GM12874 (cell line): ENCODE results near the gene CD1D.

ENCODE experiments used
- TF ChIP-seq, protein P1 (sequence below): IDR thresholded peaks from 2 replicates; pipeline ENCODE4 v1.5.1; 2011; ENCODE audit warnings: low read depth, mild to moderate bottlenecking, control low read depth, low read length, moderate library complexity; ENCODE audit not compliant: insufficient read depth

The CD1D gene

DNA sequence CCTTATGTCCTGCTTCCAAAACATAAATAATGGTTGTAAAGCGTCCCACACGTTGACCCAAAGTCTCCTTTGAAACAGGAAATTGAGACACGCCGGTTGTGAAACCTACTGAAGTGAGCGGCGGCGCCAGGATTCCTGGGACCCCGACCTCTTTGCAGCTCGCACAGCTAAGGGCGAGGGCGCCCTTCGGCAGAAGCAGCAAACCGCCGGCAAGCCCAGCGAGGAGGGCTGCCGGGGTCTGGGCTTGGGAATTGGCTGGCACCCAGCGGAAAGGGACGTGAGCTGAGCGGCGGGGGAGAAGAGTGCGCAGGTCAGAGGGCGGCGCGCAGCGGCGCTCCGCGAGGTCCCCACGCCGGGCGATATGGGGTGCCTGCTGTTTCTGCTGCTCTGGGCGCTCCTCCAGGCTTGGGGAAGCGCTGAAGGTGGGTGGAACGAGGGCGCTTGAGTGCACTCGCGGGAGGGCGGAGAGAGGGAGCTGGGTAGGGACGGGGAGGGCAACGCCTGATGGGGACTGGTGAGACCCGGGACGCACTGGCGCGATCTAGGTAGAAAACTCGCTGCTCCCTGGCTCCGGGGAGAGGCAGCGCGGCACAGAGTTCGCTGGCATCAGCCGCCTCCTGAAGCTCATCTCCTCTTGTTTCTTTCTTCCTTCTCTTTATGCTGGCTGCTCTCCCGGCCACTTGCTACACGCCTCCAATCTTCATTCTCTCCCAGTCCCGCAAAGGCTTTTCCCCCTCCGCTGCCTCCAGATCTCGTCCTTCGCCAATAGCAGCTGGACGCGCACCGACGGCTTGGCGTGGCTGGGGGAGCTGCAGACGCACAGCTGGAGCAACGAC is at the start of gene CD1D:
Gene CD1D, plus strand, starts transcription at position 155 of the 836 bp plus-strand sequence. Its CDS starts 207 bp downstream, at position 362.
- TF ChIP-seq, protein P1, sequence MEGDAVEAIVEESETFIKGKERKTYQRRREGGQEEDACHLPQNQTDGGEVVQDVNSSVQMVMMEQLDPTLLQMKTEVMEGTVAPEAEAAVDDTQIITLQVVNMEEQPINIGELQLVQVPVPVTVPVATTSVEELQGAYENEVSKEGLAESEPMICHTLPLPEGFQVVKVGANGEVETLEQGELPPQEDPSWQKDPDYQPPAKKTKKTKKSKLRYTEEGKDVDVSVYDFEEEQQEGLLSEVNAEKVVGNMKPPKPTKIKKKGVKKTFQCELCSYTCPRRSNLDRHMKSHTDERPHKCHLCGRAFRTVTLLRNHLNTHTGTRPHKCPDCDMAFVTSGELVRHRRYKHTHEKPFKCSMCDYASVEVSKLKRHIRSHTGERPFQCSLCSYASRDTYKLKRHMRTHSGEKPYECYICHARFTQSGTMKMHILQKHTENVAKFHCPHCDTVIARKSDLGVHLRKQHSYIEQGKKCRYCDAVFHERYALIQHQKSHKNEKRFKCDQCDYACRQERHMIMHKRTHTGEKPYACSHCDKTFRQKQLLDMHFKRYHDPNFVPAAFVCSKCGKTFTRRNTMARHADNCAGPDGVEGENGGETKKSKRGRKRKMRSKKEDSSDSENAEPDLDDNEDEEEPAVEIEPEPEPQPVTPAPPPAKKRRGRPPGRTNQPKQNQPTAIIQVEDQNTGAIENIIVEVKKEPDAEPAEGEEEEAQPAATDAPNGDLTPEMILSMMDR, result no peak

DNA sequence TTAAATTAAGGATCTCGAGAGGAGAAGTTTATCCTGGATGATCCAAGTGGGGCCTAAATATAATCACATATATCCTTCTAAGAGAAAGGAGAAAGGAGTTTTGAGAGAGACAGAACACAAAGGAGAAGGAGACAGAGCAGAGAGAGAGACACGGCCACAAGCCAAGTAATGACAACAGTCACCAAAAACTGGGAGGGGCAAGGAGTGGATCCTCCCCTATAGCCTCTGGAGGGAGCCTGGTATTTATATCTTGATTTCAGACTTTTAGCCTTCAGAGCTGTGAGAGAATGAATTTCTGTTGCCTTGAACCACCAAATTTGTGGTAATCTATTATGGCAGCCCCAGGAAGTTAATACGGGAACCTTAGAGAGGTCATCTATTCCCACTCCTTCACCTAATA is 49.5 kb upstream of the CD1D start:
- TF ChIP-seq, protein P1, result no peak

DNA sequence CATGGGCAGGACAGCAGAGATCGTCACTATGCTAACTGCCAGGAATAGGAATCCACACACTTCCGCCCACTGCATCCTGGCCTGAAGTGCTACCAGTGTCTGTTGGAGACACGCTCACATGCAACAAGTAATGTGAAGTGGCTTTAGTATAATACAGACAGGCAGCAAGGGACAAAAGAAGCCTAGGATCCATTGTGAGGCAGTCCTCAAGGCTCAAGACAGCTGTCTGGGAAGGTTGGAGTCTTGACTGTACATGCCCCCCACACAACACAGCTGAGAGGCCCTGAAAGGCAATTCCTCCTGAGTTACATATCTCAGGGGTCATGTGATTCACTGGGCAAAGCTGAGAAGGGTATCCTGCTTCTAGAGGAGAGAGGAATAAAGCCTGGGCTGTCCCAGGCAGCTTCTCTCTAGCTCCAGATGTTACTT is 39.9 kb upstream of the CD1D start:
- TF ChIP-seq, protein P1, result no peak

DNA sequence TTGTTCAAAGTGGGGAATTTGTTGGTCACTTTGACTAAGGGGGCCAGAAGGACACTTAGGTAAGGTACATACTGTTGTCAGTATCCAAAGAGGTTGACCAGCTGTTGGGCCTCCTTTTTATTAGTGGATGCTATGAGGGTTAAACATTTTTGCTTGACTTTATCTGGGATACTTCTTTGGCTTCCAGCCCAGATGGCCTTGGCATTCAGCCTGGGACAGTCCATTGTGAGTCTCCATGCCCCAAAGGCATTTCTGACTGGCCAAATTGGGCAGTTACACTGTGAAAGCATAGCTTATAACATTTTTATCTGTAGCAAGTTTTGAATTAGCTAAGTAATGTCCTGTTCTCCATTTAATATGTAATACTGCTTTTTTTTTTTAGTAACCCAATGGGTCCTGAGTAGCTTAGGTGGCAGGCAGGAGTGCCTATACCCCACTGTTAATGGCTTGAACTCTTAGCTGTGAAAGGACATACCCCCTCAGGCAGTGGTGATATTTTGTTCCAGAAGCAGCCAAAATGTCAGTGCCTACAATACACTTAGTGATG is 35.4 kb upstream of the CD1D start:
- TF ChIP-seq, protein P1, result no peak

DNA sequence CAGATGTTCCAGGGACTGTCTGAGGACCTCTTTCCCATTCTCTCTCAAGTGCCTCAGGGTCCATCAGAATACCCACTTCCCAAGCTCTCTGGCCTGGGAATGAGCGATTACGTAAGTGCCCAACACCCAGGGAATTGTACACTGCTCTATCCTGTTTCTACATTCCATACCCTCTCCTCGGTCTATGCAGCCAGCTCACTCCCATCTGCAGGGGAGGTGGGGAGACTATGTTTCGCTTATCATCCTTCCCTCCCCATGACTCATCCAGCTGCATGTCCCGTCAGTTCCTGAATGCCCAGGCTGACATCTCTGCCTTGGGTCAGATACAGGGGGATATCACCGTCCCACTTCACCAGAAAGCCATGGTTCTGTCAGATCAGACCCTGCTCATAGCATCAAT is 34.5 kb upstream of the CD1D start:
- TF ChIP-seq, protein P1, result no peak

DNA sequence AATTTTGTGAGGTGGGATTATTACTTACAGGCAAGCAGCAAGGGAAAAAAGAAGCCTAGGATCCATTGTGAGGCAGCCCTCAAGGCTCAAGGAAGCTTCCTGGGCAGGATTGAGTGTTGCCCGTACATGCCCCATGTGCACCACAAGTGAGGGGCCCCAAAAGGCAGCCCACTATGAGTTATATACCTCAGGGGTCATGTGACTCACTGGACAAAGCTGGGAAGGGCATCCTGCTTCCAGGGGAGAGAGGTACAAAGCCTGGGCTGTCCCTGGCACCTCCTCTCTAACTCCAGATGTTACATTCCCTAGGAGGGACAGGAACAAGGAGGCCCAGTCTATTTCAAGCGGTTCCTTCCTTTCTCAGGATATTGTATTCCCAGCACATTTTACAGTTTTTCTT is 34.0 kb upstream of the CD1D start:
- TF ChIP-seq, protein P1, result no peak

DNA sequence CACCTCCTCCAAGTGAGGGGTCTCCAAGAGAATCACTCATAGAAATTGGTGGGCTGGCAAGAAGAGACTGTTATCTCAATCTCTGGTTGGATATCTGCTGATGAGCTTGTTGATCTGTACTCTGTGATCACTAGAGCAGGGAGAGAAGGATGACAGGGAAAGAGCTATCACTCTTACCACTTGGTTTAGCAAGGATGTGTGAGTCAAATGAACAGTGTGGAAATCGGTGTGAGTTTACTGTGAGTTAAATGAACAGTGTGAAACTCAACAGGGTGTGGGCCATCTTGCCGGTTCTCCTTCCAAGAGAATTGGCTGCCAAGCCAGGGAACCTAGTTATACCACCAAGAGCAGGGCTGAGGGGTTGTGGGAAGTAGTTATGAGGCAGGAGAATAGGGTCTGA is 33.3 kb upstream of the CD1D start:
- TF ChIP-seq, protein P1, result no peak
